ENCODE measurements around the gene OCLN.

- no peak for TF ChIP-seq CTCF (IDR thresholded peaks at IDR 0.05)
- TF ChIP-seq POLR2AphosphoS5 (IDR thresholded peaks at IDR 0.05; ENCODE audit: insufficient read depth in 1 of 2, low read depth in 1 of 2), result no peak
These were observed 9.8 kb downstream of the OCLN start for GRCh38 chr5:69502367-69502766.
